Right cardiac atrium (tissue), 5 donors: ENCODE data around the gene HEBP2. TPM values are rescaled to one million over a fixed set of nuclear protein-coding genes. Genes with fewer than 3 reads are reported as not detected.

ENCODE experiments used
- ATAC-seq, 2 donors: fragments of 200-7000 bp; cut with Tn5 transposase; one replicate each; pipeline versions ENCODE4 v1.8.0 to v1.9.1; 2020; ENCODE audit warnings: moderate library complexity in 2 of 2, mild to moderate bottlenecking in 1 of 2
- DNase-seq, 3 donors: peaks; one replicate each; pipeline ENCODE4 v3.0.0-alpha.2; 2020
- H3K27ac ChIP-seq: one replicate; pipeline ENCODE4 v1.5.1; 2013; ENCODE audit warnings: mild to moderate bottlenecking, low read length, control low read depth, moderate library complexity
- H3K27me3 ChIP-seq: one replicate; pipeline ENCODE4 v1.6.1; 2013; ENCODE audit not compliant: control insufficient read depth, insufficient read depth
- H3K4me1 ChIP-seq: one replicate; pipeline ENCODE4 v1.6.1; 2013; ENCODE audit warnings: low read length; ENCODE audit not compliant: control insufficient read depth, insufficient read depth
- H3K4me3 ChIP-seq: one replicate; pipeline ENCODE4 v1.5.1; 2013; ENCODE audit warnings: low read length, control low read depth
- H3K9me3 ChIP-seq: one replicate; pipeline ENCODE4 v1.6.1; 2013; ENCODE audit warnings: low read length; ENCODE audit not compliant: control insufficient read depth
- WGBS: extraction: QIAGEN DNeasy Blood & Tissue Kit; methylation state at CpG from one replicate; pipeline ENCODE4 v1.1.7; 2013; 5-methylcytosine and 5-hydroxymethylcytosine counted together
- intact Hi-C, 4 donors: fragments of 100-400 bp; cut with DNase I; formaldehyde crosslinking; loops; one replicate each; pipeline versions ENCODE4 v1.11.0 to v1.14.0; 2022 to 2023
- polyA plus RNA-seq: library from polyadenylated mRNA; stranded (reverse); fragments of 200-250 nt; gene quantifications from one replicate; pipeline ENCODE4 v1.2.3, GENCODE V29; 2013
- total RNA-seq, 4 donors: library from RNA; stranded (reverse); fragmentation: NEBNext Ultra II Directional; extraction: Animal tissue kit (Norgen Biotek cat#: 25700); gene quantifications; one replicate each; pipeline ENCODE4 v1.2.1, GENCODE V29; 2021
- donor health status: healthy with polysubstance abuse.
- donor health status: DM: no; HTN: yes; CAD: no.
- donor health status: DM: no; HTN: no; CAD: no.
- donor health status: DM: no; HTN: yes; CAD: no; lungs with severe emphysema.
- donor health status: DM: yes; HTN: yes; CAD: no.

The HEBP2 gene
- total and polyA plus RNA-seq, 5 donors: 39.5 to 91.6 (median 77.4) TPM

DNA sequence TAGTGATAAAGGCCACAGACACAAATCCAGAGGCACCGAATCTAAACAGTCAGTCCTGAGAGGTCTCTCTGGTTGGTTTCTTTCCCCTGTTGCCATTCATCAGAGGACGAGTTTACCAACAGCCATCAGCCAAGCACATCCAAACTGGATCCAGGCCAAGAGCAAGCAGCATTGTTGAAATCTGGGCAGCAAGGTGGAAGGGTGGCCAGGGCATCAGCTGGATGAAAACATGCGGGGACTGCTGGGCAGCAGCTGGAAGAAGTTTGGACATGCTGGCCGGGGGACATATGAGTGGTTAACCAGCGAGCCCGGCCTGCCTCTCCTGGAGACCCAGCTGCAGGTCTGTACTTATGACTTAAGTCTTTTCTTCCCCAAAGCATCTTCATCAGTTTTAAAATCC is 26.2 kb upstream of the HEBP2 start, which contains the start of gene SMIM28:
SMIM28 (plus strand) TSS at position 62 of the 400 bp plus-strand sequence; CDS start at position 230, 168 bp downstream.
- no peak within 1 kb of the TSS for H3K4me3 ChIP-seq
- ATAC-seq (no peak), DNase-seq (no peak)
- intact Hi-C loops: no loop called here
- H3K4me1 ChIP-seq: no peaks in the 10 kb centered on the region
- WGBS: 85% methylated on average over 6 of the region's 6 CpGs
- no peaks in the 10 kb centered on the region for H3K9me3 ChIP-seq
- no peaks in the 10 kb centered on the region for H3K27me3 ChIP-seq
- H3K27ac ChIP-seq: no peak within 1 kb of the TSS

DNA sequence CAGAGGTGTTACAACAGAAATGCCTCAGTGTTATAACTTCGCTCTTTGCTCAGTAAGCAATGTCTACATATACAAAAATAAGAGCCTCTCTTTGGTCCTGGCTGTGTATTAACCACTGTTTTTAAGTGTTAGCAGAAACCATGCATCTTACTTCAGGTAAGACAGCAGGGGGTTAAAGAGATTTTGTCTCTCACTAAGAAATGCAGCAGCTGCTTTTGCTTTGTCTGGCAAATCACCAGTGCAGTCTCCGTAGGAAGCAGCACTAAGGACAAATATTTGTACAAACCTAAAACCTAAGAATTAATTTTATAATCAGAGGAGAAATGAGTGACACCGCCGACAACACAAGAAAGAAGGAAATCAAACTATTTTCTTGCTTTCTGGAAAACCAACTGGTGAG is 25.6 kb upstream of the HEBP2 start:
- DNase-seq (no peak), ATAC-seq (no peak)
- Histone ChIP-seq H3K27me3 (no peaks in the 10 kb centered on the region), H3K9me3 (no peaks in the 10 kb centered on the region), H3K4me3 (no peak overlapping the region), H3K27ac (no peak overlapping the region), H3K4me1 (no peaks in the 10 kb centered on the region)
- intact Hi-C loops: no loop called here
- WGBS: 70% methylated on average over 4 of the region's 4 CpGs

DNA sequence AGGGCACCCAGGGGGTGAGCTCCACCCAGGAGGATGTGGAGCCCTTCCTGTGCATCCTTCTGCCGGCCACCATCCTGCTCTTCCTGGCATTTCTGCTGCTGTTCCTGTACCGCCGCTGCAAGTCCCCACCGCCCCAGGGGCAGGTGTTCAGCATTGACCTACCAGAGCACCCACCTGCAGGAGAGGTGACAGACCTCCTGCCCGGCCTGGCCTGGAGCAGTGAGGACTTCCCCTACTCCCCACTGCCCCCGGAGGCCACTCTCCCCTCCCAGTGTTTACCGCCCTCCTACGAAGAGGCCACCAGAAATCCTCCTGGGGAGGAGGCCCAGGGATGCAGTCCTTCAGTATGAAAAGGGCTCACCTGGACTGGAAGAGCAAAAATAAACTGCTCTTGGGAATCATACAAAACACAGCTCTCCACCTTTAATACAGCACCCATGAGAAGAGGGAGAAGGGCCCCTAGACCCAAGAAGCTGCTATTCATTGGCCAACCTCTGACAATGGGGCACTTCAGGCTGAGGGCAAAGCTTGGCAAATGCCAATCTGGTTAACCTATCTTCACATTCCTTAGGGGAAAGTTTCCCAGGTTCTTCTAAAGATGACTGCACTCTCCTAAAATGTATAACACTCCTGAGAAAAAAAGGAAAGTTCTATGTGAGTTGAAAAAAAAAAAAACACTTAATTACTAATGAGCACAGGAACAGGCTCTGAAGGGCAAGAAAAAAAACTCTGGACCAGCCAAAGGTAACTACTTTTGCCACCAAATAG is 21.3 kb upstream of the HEBP2 start:
- DNase-seq (no peak), ATAC-seq (peak in 1 of 2 donors; percentile 26)
- H3K27ac ChIP-seq: no peak overlapping the region
- H3K27me3 ChIP-seq: no peaks in the 10 kb centered on the region
- H3K9me3 ChIP-seq: no peaks in the 10 kb centered on the region
- H3K4me3 ChIP-seq: no peak overlapping the region
- 74% methylated on average over 8 of the region's 8 CpGs for WGBS
- intact Hi-C loops: no loop called here
- no peaks in the 10 kb centered on the region for H3K4me1 ChIP-seq

DNA sequence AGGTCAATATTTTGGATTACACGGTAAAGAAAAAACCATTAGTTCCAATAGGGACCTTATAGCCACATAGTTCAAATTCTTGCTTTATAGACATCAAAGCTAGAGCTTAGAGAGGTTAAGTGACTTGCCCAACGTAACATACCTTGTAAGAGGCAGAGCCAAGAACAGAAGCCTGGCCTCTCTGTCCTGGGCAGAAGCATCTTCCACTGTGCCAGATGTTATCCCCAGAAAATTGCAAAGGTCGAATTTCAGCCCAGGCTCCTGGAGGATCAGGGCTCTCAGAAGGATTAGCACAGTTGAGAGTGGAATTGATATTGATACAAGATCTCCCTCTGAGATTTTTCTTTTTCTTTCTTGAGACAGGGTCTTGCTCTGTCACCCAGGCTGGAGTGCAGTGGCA is 20.2 kb upstream of the HEBP2 start:
- Histone ChIP-seq H3K9me3 (no peaks in the 10 kb centered on the region), H3K27me3 (no peaks in the 10 kb centered on the region)
- WGBS: 79% methylated on average over 3 of the region's 3 CpGs

GRCh38 chr6:138386897-138387296 is 17.1 kb upstream of the HEBP2 start:
- no peaks in the 10 kb centered on the region for H3K4me1 ChIP-seq
- H3K9me3 ChIP-seq: no peaks in the 10 kb centered on the region
- DNase-seq (no peak), ATAC-seq (no peak)
- H3K27me3 ChIP-seq: no peaks in the 10 kb centered on the region
- no peak overlapping the region for H3K4me3 ChIP-seq
- H3K27ac ChIP-seq: no peak overlapping the region
- intact Hi-C loops: no loop called here
- WGBS: 96% methylated on average over 3 of the region's 3 CpGs

More for the DNA sequence above, 20.2 kb upstream of the HEBP2 start:
- H3K4me1 ChIP-seq: no peaks in the 10 kb centered on the region
- H3K4me3 ChIP-seq: no peak overlapping the region
- DNase-seq: no peak
- ATAC-seq: no peak
- no peak overlapping the region for H3K27ac ChIP-seq
- intact Hi-C loops: no loop called here

- ATAC-seq (no peak), DNase-seq (no peak)
- H3K4me1 ChIP-seq: no peaks in the 10 kb centered on the region
- no peak overlapping the region for H3K27ac ChIP-seq
- intact Hi-C loops: no loop called here
- H3K27me3 ChIP-seq: no peaks in the 10 kb centered on the region
- no peaks in the 10 kb centered on the region for H3K9me3 ChIP-seq
- no peak overlapping the region for H3K4me3 ChIP-seq
- WGBS: 92% methylated on average over 8 of the region's 8 CpGs
These were observed 16.2 kb upstream of the HEBP2 start for GRCh38 chr6:138387577-138388368.

DNA sequence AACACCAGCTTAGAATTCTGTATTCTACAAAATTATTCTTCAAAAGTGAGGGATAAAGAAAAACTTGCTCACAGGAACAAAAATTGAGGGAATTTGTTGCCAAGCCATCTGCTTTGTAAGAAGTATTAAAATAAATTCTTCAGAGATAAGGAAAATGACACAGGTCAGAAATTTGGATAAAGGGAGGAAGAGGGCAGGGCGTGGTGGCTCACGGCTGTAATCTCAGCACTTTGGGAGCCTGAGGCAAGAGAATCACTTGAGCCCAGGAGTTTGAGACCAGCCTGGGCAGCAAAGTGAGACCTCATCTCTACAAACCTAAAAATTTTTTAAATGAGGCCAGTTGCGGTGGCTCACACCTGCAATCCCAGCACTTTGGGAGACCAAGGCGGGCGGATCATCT is 14.5 kb upstream of the HEBP2 start:
- Histone ChIP-seq H3K4me1 (no peaks in the 10 kb centered on the region), H3K4me3 (no peak overlapping the region), H3K27ac (no peak overlapping the region), H3K27me3 (no peaks in the 10 kb centered on the region), H3K9me3 (no peaks in the 10 kb centered on the region)
- WGBS: 82% methylated on average over 5 of the region's 5 CpGs
- no peak for ATAC-seq
- DNase-seq: no peak
- intact Hi-C loops: no loop called here

- Histone ChIP-seq H3K4me3 (no peak overlapping the region), H3K9me3 (no peaks in the 10 kb centered on the region), H3K4me1 (no peaks in the 10 kb centered on the region), H3K27me3 (no peaks in the 10 kb centered on the region), H3K27ac (no peak overlapping the region)
- intact Hi-C loops: no loop called here
- no peak for DNase-seq
- WGBS: 37% methylated on average over 5 of the region's 5 CpGs
- peak; percentile 88 to 95 for ATAC-seq
These were observed 9.9 kb upstream of the HEBP2 start for GRCh38 chr6:138393871-138394783.

DNA sequence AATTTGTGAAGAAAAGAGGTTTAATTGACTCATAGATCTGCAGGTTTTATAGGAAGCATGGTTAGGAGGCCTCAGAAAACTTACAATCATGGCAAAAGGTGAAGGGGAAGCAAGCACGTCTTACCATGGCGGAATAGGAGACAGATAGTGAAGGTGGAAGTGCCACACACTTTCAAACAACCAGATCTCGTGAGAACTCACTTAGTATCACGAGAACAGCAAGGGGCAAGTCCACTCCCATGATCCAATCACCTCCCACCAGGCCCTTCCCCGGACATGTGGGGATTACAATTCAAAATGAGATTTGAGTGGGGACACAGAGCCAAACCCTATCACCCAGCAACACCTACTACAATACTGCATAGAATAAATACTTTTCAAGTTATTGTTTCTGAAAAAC is 7.3 kb upstream of the HEBP2 start:
- Histone ChIP-seq H3K27ac (no peak overlapping the region), H3K4me1 (no peaks in the 10 kb centered on the region), H3K9me3 (no peaks in the 10 kb centered on the region), H3K4me3 (no peak overlapping the region), H3K27me3 (no peaks in the 10 kb centered on the region)
- ATAC-seq (no peak), DNase-seq (no peak)
- intact Hi-C loops: no loop called here
- 90% methylated on average over 5 of the region's 5 CpGs for WGBS

DNA sequence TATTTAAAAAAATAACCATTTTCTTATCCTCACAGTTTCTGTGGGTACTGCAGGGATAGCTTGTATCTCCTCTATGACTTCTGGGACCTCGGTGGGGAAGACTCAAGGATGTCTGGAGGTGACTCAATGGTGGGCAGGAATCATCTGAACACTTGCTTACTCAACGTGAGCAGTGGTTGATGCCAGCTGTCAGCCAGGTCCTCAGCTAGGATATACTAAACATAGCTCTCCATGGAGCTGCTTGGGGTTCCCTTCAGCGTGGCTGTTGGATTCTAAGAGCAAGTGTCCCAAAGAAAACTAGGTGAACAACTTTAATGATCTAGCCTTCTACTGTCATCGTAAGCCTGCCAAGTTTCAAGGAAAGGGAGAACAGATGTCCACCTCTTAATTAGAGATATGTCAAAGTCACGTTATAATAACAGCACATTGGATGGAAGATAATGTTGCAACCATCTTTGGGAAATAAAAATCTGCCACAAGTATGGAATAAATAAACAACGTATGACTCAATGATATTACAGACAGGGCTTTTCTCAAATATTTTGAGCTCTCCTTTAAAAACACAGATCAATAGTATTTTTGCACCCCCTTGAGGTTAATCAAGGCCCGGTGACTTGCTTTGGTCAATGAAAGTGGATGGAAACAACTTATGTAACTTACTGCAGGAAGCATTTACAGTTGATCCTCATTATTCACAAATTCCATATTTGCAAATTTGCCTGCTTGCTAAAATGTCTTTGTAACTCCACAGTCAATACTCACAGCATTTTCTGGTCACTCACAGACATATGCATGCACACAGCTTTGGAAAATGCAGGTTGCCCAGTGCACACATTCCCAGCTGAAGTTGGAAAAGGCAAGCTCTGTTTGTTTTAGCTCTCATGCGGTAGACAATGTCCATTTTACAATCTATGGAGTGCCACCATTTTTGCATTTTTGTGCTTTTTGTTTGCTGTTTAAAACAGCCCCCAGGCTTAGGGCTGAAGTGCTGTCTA is 6.6 kb upstream of the HEBP2 start:
- no peaks in the 10 kb centered on the region for H3K9me3 ChIP-seq
- intact Hi-C loops: no loop called here
- WGBS: 76% methylated on average over 8 of the region's 8 CpGs
- no peaks in the 10 kb centered on the region for H3K4me1 ChIP-seq
- ATAC-seq: peak in 1 of 2 donors; percentile 18
- no peak overlapping the region for H3K4me3 ChIP-seq
- no peak overlapping the region for H3K27ac ChIP-seq
- H3K27me3 ChIP-seq: no peaks in the 10 kb centered on the region
- DNase-seq: no peak
